Transverse colon (tissue), 4 donors: ENCODE results near the gene DPYD. TPM values are rescaled to one million over a fixed set of nuclear protein-coding genes. Genes with fewer than 3 reads are reported as not detected.

Experiments
- DNase-seq: peaks from one replicate; pipeline ENCODE4 v3.0.0-alpha.2; 2019
- H3K27ac ChIP-seq, 4 donors: fragments of 200-600 bp; sonication (generic); 2 replicates each; pipeline ENCODE4 v1.5.1; 2016 to 2018; ENCODE audit warnings: inconsistent platforms in 4 of 4
- H3K27me3 ChIP-seq: fragments of 200-600 bp; sonication (generic); 2 replicates; pipeline ENCODE4 v1.5.1; 2017; ENCODE audit warnings: inconsistent platforms
- H3K36me3 ChIP-seq, 4 donors: fragments of 200-600 bp; sonication (generic); 2 replicates each; pipeline ENCODE4 v1.5.1; 2017 to 2019; ENCODE audit warnings: inconsistent platforms in 4 of 4
- H3K4me1 ChIP-seq, 4 donors: fragments of 200-600 bp; sonication (generic); 2 replicates each; pipeline ENCODE4 v1.5.1; 2017 to 2020; ENCODE audit warnings: inconsistent platforms in 4 of 4
- H3K4me3 ChIP-seq, 4 donors: fragments of 200-600 bp; sonication (generic); 1 replicate in 1 of 4; 2 replicates in 3 of 4; pipeline versions ENCODE4 v1.5.1 to v1.6.1; 2017 to 2019; ENCODE audit warnings: inconsistent platforms in 4 of 4
- H3K9me3 ChIP-seq, 2 donors: fragments of 200-600 bp; sonication (generic); 2 replicates each; pipeline ENCODE4 v1.5.1; 2017 to 2019; ENCODE audit warnings: inconsistent platforms in 2 of 2
- EP300 ChIP-seq: sonication (generic); formaldehyde crosslinking; IDR thresholded peaks from one replicate; pipeline ENCODE4 v1.6.1; 2017; ENCODE audit warnings: antibody characterized with exemption, low read depth
- POLR2A ChIP-seq: fragments of 450-650 bp; IDR thresholded peaks from one replicate; pipeline ENCODE4 v1.6.1; 2016; ENCODE audit warnings: antibody characterized with exemption, mild to moderate bottlenecking, moderate library complexity
- POLR2AphosphoS5 ChIP-seq, 3 donors: sonication (generic); formaldehyde crosslinking; IDR thresholded peaks; one replicate each; pipeline ENCODE4 v1.6.1; 2016; ENCODE audit warnings: antibody characterized with exemption in 3 of 3
- WGBS, 2 donors: methylation state at CpG; one replicate each; pipeline ENCODE4 v1.1.5; 2018; ENCODE audit warnings: low coverage in 1 of 2; 5-methylcytosine and 5-hydroxymethylcytosine counted together
- in situ Hi-C, 4 donors: fragments of 200-750 bp; cut with MboI; loops; one replicate each; pipeline versions ENCODE4 v1.15.0 to v1.15.1; 2017; ENCODE audit warnings: low sequenced_read_pairs in 3 of 4, low pct_ligation_motif_present in 1 of 4, low pct_unique_long_range_greater_than_20kb in 1 of 4
- intact Hi-C: fragments of 100-400 bp; cut with DNase I; formaldehyde crosslinking; loops from one replicate; pipeline ENCODE4 v1.15.1; 2023; ENCODE audit warnings: low total_unique reads
- total RNA-seq, 4 donors: library from RNA; depleted of rRNA; stranded (reverse); fragments of >200 nt; gene quantifications; one replicate each; pipeline ENCODE4 v1.1.0, GENCODE V29; 2016
- TF ChIP-seq, protein P1 (sequence below), 5 experiments: fragments of 200-600 bp in 3 of 5; fragments of 450-650 bp in 2 of 5; sonication (generic) in 3 of 5; IDR thresholded peaks; 1 replicate in 2 of 5; 2 replicates in 3 of 5; pipeline ENCODE4 v1.5.1; 2016 to 2017; ENCODE audit warnings: antibody characterized with exemption in 5 of 5, inconsistent platforms in 3 of 5, mild to moderate bottlenecking in 2 of 5, moderate library complexity in 1 of 5

The DPYD gene
- total RNA-seq, 4 donors from 2014 or later = 11.2 to 34.8 (median 26.0) TPM

DNA sequence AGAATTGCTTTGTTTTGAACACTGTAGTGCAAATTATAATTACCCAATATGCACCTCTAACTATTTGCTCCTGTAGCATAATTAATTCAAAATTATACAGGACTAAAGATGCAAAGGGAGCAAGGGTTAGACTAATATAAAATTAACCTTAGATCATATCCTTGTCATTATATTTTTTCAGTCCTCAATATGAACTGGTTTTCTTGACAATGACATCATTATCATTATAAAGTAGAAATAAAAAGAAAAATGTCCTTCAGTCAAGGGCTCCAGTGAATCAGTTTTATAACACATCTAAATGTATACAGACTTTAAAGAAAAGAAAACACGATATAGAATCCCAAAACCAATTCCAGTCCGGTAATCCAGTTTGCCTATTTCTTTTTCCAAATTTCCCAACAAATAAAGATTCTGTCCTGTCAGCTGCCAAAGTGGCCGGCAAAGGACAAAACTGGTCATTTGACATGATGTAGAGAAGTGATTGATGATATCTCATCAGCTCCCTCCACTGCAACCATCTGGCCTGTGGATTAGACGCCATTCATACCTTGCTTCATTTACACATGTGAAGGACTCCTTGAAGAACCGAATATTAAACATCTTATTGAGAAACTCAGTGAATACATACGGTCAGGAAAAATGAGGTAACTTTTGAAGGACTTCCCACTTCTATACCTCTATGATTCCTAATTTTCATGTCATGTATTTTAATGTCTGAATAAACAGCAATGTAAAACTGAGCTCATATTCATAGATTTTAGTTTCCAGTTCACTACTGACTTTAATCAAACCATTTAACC lies 15.5 kb downstream of the DPYD start:
- H3K4me3 ChIP-seq = no peak overlapping the region
- no peaks in the 10 kb centered on the region for H3K27me3 ChIP-seq
- no peak overlapping the region for H3K27ac ChIP-seq
- H3K9me3 ChIP-seq = no peaks in the 10 kb centered on the region
- WGBS, 2 donors = 88 to 95% methylated on average over 6 of the region's 6 CpGs
- intact Hi-C loops = no loop called here
- in situ Hi-C loops = no loop called here
- DNase-seq = no peak
- no peaks in the 10 kb centered on the region for H3K36me3 ChIP-seq
- peaks cover 0 to 16% (median 0%) of the 10 kb centered on the region in 4 donors for H3K4me1 ChIP-seq
- TF ChIP-seq POLR2AphosphoS5 (IDR thresholded peaks at IDR 0.05) (no peak), POLR2A (no peak), EP300 (no peak)
- TF ChIP-seq, protein P1, sequence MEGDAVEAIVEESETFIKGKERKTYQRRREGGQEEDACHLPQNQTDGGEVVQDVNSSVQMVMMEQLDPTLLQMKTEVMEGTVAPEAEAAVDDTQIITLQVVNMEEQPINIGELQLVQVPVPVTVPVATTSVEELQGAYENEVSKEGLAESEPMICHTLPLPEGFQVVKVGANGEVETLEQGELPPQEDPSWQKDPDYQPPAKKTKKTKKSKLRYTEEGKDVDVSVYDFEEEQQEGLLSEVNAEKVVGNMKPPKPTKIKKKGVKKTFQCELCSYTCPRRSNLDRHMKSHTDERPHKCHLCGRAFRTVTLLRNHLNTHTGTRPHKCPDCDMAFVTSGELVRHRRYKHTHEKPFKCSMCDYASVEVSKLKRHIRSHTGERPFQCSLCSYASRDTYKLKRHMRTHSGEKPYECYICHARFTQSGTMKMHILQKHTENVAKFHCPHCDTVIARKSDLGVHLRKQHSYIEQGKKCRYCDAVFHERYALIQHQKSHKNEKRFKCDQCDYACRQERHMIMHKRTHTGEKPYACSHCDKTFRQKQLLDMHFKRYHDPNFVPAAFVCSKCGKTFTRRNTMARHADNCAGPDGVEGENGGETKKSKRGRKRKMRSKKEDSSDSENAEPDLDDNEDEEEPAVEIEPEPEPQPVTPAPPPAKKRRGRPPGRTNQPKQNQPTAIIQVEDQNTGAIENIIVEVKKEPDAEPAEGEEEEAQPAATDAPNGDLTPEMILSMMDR (IDR thresholded peaks at IDR 0.05) = no peak

DNA sequence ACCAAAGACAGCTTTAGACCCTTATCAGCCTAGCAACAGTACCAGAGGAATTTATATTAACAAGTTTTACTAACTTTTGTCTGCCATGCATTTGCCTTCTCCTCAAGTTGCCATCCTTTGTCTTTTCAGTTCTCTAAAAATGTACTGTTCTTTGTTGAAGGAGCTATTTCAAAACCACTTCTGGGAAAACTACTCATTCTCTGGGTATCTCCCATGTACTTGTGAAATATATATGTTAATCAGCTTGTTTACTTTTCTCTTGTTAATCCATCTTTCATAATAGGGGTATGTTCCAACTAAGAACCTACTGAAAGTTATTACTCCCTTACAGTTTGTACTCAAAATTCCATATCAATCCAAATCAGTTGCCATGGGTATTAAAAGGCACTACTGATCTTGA lies 16.3 kb downstream of the DPYD start:
- intact Hi-C loops = no loop called here

DNA sequence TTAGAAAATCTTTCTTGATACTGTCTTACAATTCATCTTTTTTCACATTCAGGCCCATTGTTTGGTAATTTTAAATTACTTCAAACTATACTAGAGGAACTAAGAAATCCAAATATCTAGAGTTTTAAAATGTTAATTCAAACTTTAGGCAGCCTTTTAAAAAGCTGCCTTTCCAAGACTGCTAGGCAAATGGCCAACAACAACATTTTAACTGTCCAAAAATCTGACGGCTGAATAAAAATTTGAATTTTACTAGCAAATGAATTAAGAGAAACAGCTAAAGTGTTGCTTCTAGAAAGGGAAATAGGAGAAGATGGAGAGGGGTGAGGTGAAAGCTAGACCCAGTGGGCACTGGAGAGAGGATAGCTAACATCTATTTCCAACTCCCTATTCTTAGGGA lies 17.2 kb downstream of the DPYD start:
- TF ChIP-seq EP300 (no peak), POLR2A (no peak), POLR2AphosphoS5 (IDR thresholded peaks at IDR 0.05) (no peak)
- TF ChIP-seq, protein P1 (IDR thresholded peaks at IDR 0.05) = no peak
- WGBS, 2 donors = 58 to 62% methylated on average over 1 of the region's 1 CpG
- Histone ChIP-seq H3K4me3 (no peak overlapping the region), H3K27ac (no peak overlapping the region), H3K36me3 (no peaks in the 10 kb centered on the region), H3K27me3 (no peaks in the 10 kb centered on the region), H3K4me1 (peaks cover 0 to 16% (median 0%) of the 10 kb centered on the region in 4 donors), H3K9me3 (no peaks in the 10 kb centered on the region)
- DNase-seq = no peak
- intact Hi-C loops = no loop called here
- in situ Hi-C loops = no loop called here

More for the DNA sequence above, 16.3 kb downstream of the DPYD start:
- no peak for TF ChIP-seq POLR2A
- TF ChIP-seq, protein P1 (IDR thresholded peaks at IDR 0.05) = no peak
- no peak for TF ChIP-seq POLR2AphosphoS5 (IDR thresholded peaks at IDR 0.05)
- no peak for TF ChIP-seq EP300
- H3K27ac ChIP-seq = no peak overlapping the region
- H3K4me1 ChIP-seq = peaks cover 0 to 16% (median 0%) of the 10 kb centered on the region in 4 donors
- H3K36me3 ChIP-seq = no peaks in the 10 kb centered on the region
- no peak overlapping the region for H3K4me3 ChIP-seq
- no peak for DNase-seq
- no peaks in the 10 kb centered on the region for H3K9me3 ChIP-seq
- in situ Hi-C loops = no loop called here
- no peaks in the 10 kb centered on the region for H3K27me3 ChIP-seq

DNA sequence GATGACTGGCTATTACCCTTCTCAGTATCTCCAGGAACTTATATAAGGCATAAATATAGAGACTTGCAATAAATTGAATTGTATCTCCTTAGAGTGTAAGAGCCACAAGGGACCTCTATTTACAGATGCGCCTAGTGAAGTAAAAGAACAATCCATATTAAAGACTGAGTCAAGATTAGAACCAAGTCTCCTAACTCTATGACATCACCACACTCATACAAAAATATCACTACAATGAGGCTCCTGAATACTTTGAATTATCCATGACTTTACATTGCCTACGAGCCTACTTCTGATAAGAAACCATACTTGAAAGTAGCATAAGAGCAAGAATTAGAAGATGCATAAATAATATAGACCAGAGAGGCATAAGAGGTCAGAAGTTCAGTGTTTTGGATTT lies 18.8 kb downstream of the DPYD start:
- WGBS, 2 donors = 90% methylated on average over 2 of the region's 2 CpGs
- in situ Hi-C loops (no loop called here), intact Hi-C loops (no loop called here)

More for the DNA sequence above, 18.8 kb downstream of the DPYD start:
- Histone ChIP-seq H3K9me3 (no peaks in the 10 kb centered on the region), H3K4me1 (peaks cover 0 to 16% (median 0%) of the 10 kb centered on the region in 4 donors), H3K27ac (no peak overlapping the region), H3K4me3 (no peak overlapping the region), H3K36me3 (no peaks in the 10 kb centered on the region), H3K27me3 (no peaks in the 10 kb centered on the region)
- no peak for TF ChIP-seq POLR2A
- TF ChIP-seq, protein P1 (IDR thresholded peaks at IDR 0.05) = no peak
- no peak for DNase-seq
